ENCODE results near the gene DNAH10.

DNAH10 gene

GRCh38 chr12:123888989-123889388 is 126.9 kb downstream of the DNAH10 start:
- DNase-seq = no peak

GRCh38 chr12:123889848-123890535 is 127.9 kb downstream of the DNAH10 start:
- no peak for DNase-seq

DNA sequence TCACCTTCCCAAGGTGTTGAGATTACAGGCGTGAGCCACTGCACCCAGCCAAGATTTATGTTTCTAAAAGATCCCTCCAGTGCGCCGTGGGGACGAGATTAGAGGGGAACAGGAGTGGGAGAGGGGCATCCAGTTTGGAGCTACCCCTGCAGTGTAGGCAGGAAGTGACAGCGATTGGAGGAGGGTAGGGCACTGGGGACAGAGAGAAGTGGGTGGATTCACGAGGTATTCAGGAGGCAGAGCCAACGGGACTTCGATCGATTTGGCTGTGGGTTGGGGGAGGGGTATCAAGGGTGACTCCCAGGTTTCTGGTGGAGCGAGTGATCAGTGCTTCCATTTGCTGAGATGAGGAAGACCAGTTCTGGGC is 128.4 kb downstream of the DNAH10 start:
- DNase-seq = no peak

- no peak for DNase-seq
Observed at GRCh38 chr12:123891011-123891410, 128.9 kb downstream of the DNAH10 start.

DNA sequence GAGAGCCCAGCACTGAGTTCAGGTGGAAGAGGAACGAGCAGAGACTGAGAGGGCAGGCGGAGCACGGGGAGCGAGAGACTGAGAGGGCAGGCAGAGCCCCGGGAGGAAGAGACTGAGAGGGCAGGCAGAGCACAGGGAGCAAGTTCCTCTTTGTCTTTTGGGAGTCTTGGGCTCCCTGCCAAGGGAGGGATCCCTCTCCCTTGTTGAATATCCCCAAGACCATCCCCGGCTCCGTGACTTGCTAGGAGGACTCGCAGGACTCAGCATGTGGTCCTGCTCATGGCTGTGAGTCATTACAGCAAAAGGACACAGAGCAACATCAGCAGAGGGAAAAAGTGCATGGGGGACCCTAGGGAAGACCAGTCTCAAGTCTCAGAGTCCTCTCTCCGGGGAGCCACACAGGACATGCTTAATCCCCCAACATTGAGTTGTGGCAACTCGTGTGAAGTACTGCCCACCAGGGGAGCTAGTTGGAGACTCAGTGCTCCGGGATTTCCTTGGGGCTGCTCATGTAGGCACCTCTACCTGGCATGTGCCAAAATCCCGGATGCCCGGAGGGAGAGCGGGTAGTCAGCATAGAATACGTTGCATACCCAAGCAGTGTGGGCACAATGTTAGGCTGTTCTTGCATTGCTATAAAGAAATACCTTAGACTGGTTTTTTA is 129.5 kb downstream of the DNAH10 start:
- no peak for DNase-seq

DNA sequence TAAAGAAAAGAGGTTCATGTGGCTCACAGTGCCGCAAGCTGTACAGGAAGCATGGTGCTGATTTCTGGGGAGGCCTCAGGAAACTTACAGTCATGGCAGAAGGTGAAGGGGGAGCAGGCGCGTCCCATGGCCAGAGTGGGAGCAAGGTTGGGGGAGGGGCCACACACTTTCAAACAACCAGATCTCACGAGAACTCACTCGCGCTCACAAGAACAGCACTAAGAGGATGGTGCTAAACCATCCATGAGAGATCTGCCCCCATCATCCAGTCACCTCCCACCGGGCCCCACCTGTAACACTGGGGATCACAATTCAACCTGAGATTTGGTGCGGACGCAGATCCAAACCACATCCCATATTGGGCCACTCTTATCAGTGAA is 130.1 kb downstream of the DNAH10 start:
- no peak for DNase-seq

- no peak for DNase-seq
Observed at GRCh38 chr12:123892853-123893252, 130.8 kb downstream of the DNAH10 start.

DNA sequence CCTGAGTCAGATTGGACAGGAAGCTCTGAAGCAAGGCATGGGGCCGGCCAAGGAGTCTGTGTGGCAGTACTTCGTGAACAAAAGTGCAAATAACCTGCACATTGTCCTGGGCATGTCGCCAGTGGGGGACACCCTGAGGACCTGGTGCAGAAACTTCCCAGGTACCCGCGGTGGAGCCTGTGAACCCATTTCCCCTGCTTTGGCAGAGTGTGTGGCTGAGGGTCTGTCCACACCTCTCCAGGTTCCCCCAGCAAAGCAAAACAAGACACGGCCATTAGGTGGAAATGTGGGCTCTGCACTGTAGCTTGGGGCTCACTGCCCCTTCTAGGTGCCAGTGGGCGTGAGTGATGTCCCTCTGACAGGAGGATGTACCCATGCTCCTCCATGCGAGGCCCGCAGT is 131.2 kb downstream of the DNAH10 start:
- DNase-seq = no peak

DNA sequence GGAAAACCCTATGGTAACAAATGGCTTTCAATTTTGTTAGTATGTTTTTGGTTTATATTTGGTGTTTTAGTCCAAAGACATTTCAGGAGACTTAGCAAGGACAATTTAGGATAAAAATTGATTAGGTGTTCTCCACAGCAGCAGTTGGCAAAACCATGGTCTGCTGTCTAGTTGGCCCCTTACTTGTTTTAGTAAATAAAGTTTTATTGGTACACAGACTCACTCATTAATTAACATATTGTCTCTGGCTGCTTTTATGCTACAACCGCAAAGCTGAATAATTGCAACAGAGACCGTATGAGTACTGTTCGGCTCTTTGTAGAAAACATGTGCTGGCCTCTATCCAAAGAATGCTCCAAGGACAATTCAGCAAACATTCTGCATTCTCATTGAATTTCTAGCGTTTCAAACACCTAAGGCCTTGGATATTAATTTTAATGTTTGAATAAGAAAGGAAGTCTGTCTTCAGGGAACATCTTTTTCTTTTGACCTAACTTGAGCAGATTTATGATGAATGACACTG is 132.8 kb downstream of the DNAH10 start:
- no peak for DNase-seq

GRCh38 chr12:123895451-123895850 is 133.3 kb downstream of the DNAH10 start:
- DNase-seq = no peak

GRCh38 chr12:123896767-123897166 is 134.7 kb downstream of the DNAH10 start:
- no peak for DNase-seq

GRCh38 chr12:123897221-123897620 is 135.1 kb downstream of the DNAH10 start:
- no peak for DNase-seq

- no peak for DNase-seq
Observed at GRCh38 chr12:123898673-123899072, 136.6 kb downstream of the DNAH10 start.

DNA sequence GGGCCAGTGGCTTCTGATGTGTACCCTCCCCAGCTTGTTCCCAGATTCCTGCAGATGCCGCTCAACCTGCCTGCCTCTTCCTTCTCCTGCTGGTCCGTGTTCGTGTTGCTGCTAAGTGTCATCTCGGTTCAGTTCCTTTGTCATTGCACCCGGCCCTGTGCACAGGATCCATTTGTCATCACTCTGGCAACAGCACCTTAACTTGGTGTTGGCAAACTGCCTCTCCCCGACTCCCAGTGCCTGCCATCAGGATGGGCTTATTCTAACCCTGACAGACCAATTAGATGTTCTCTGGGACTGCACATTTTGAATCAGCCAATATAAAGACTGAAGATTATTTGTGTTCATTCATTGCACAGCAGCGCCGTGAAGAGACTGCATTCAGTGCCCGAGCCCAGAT is 137.3 kb downstream of the DNAH10 start:
- DNase-seq = no peak

GRCh38 chr12:123900871-123901376 is 138.8 kb downstream of the DNAH10 start:
- DNase-seq = no peak

DNA sequence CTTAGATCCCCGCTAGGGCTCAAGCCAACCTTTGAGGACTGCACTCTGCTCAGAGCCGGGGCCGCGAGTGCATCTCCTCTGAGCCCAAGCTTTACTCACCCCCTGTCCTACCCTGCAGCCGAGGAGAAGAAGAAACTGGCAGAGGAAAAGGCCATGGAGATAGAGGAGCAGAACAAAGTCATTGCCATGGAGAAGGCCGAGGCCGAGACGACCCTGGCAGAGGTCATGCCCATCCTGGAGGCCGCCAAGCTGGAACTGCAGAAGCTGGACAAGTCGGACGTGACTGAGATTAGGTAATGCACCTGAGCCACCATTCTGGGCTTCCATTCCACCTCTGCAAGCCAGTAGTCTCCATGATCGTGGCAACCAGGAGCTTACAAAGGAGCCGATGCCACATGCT is 140.7 kb downstream of the DNAH10 start:
- DNase-seq = no peak

- DNase-seq = no peak
Observed at GRCh38 chr12:123903301-123904065, 141.4 kb downstream of the DNAH10 start.

GRCh38 chr12:123905319-123905925 is 143.3 kb downstream of the DNAH10 start:
- peak; percentile 25 for DNase-seq

GRCh38 chr12:123906711-123907420 is 144.8 kb downstream of the DNAH10 start:
- no peak for DNase-seq

- no peak for DNase-seq
Observed at GRCh38 chr12:123907726-123908476, 145.8 kb downstream of the DNAH10 start.

DNA sequence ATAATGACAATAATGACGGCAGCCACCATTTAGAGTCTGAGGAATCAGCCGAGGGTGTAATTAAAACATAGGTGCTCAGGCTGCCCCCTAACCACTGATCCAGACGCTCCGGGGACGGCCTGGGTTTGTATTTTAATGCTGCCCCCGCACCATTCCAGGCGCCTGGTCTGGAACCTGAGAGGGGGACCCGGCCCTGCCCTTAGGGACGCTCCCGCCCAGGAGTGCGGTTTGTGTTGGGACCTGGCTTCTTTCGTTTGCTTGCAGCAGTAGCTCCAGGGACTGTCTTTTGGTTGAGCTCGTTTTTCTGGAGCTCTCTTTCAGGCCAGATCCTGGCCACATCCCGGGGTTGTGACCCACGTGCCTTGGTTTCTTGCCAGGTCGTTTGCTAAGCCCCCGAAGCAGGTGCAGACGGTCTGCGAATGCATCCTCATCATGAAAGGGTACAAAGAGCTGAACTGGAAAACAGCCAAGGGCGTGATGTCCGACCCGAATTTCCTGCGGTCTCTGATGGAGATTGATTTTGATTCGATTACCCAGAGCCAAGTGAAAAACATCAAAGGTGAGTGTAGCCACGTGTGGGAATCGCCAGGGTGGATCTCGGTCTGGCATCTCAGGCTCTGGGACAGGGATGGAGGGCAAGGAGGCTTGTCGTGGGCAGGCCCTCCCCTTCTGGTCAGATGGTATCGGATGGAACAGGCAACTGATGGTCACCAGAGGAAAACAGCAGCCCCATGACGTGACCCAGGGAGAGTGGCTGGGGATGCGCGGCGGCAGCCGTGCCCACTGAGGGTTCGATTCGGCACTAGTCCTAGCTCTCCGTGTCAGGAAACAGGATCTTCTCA is 147.0 kb downstream of the DNAH10 start:
- no peak for DNase-seq

Data from NCI-H446 treated with DMSO at 0.1 percent for 48 hours (cell line).